WTC11 (cell line): ENCODE measurements around the gene SCAANT1. TPM values are rescaled to one million over a fixed set of nuclear protein-coding genes. Genes with fewer than 3 reads are reported as not detected.

Experiments
- ATAC-seq: fragments of 200-7000 bp; cut with Tn5 transposase; 2 replicates; pipeline ENCODE4 v1.10.0; 2021; ENCODE audit warnings: mild to moderate bottlenecking, moderate library complexity
- CTCF ChIA-PET: fragments of 300-600 bp; sonication (Branson Sonifier 250); formaldehyde crosslinking; loops from one replicate; lab custom pipeline; 2021; ENCODE audit warnings: antibody characterized with exemption; lab: Charles Lee
- POLR2A ChIA-PET: fragments of 350-600 bp; sonication (Branson Sonifier 250); formaldehyde crosslinking; loops from one replicate; lab custom pipeline; 2021; ENCODE audit warnings: antibody characterized with exemption; lab: Charles Lee
- DNase-seq: peaks from one replicate; pipeline ENCODE4 v3.0.0; 2021; ENCODE audit warnings: low spot score
- H3K27ac Mint-ChIP-seq: 2 replicates; pipeline ENCODE4 v1.8.0; 2021; ENCODE audit warnings: mixed read lengths
- H3K27me3 Mint-ChIP-seq: 2 replicates; pipeline ENCODE4 v1.8.0; 2021; ENCODE audit warnings: low read depth, mild to moderate bottlenecking, moderate library complexity, mixed read lengths
- H3K36me3 Mint-ChIP-seq: 2 replicates; pipeline ENCODE4 v1.8.0; 2021; ENCODE audit warnings: mixed read lengths
- H3K4me1 Mint-ChIP-seq: 2 replicates; pipeline ENCODE4 v1.8.0; 2022; ENCODE audit warnings: mixed read lengths
- H3K4me3 Mint-ChIP-seq: 2 replicates; pipeline ENCODE4 v1.8.0; 2021; ENCODE audit warnings: mild to moderate bottlenecking, moderate library complexity, mixed read lengths
- H3K9me3 Mint-ChIP-seq: 2 replicates; pipeline ENCODE4 v1.8.0; 2021; ENCODE audit warnings: mixed read lengths
- CREM ChIP-seq: sonication (generic); formaldehyde crosslinking; IDR thresholded peaks from 2 replicates; pipeline ENCODE4 v1.8.1; 2022; ENCODE audit warnings: mild to moderate bottlenecking, missing genetic modification reagents, moderate library complexity
- ELF4 ChIP-seq: sonication (generic); formaldehyde crosslinking; IDR thresholded peaks from 2 replicates; pipeline ENCODE4 v1.8.1; 2022; ENCODE audit warnings: low read depth, mild to moderate bottlenecking, moderate library complexity, missing genetic modification reagents
- EMX1 ChIP-seq: fragments of 250-450 bp; sonication (Bioruptor Pico); IDR thresholded peaks from 2 replicates; pipeline ENCODE4 v1.8.0; 2021; ENCODE audit warnings: mild to moderate bottlenecking
- FOXJ3 ChIP-seq: sonication (generic); formaldehyde crosslinking; IDR thresholded peaks from 2 replicates; pipeline ENCODE4 v1.9.0; 2021; ENCODE audit warnings: missing genetic modification reagents, mild to moderate bottlenecking, borderline replicate concordance
- FOXP1 ChIP-seq: sonication (generic); formaldehyde crosslinking; IDR thresholded peaks from 2 replicates; pipeline ENCODE4 v1.8.0; 2022; ENCODE audit warnings: missing genetic modification reagents, mild to moderate bottlenecking, moderate library complexity, borderline replicate concordance
- GABPB1 ChIP-seq: sonication (generic); formaldehyde crosslinking; IDR thresholded peaks from 2 replicates; pipeline ENCODE4 v1.8.1; 2023; ENCODE audit warnings: mild to moderate bottlenecking, missing genetic modification reagents
- GTF2I ChIP-seq: fragments of 250-450 bp; sonication (Bioruptor Pico); conservative IDR thresholded peaks from 2 replicates; pipeline ENCODE4 v1.4.0; 2021; ENCODE audit warnings: mild to moderate bottlenecking
- IRF2 ChIP-seq: sonication (generic); formaldehyde crosslinking; IDR thresholded peaks from 2 replicates; pipeline ENCODE4 v1.8.0; 2022; ENCODE audit warnings: low read depth, missing genetic modification reagents, borderline replicate concordance
- KAT7 ChIP-seq: sonication (generic); formaldehyde crosslinking; IDR thresholded peaks from 2 replicates; pipeline ENCODE4 v1.8.1; 2023; ENCODE audit warnings: missing genetic modification reagents, mild to moderate bottlenecking, borderline replicate concordance
- RELA ChIP-seq: sonication (generic); formaldehyde crosslinking; IDR thresholded peaks from 2 replicates; pipeline ENCODE4 v1.8.1; 2022; ENCODE audit warnings: missing genetic modification reagents, mild to moderate bottlenecking, borderline replicate concordance
- TEAD4 ChIP-seq: sonication (generic); formaldehyde crosslinking; IDR thresholded peaks from 2 replicates; pipeline ENCODE4 v1.8.0; 2022; ENCODE audit warnings: mild to moderate bottlenecking, missing genetic modification reagents
- ZBTB21 ChIP-seq: sonication (generic); formaldehyde crosslinking; IDR thresholded peaks from 2 replicates; pipeline ENCODE4 v1.8.1; 2023; ENCODE audit warnings: mild to moderate bottlenecking, missing genetic modification reagents, borderline replicate concordance
- ZNF219 ChIP-seq: sonication (generic); formaldehyde crosslinking; IDR thresholded peaks from 2 replicates; pipeline ENCODE4 v1.8.0; 2023; ENCODE audit warnings: missing genetic modification reagents, mild to moderate bottlenecking, borderline replicate concordance
- ZNF416 ChIP-seq: fragments of 250-450 bp; sonication (Bioruptor Pico); IDR thresholded peaks from 2 replicates; pipeline ENCODE4 v1.9.0; 2021; ENCODE audit warnings: mild to moderate bottlenecking, inconsistent platforms
- total RNA-seq: library from RNA; stranded (reverse); gene quantifications from 3 replicates; pipeline ENCODE4 v1.2.3, GENCODE V29; 2021
- TF ChIP-seq, protein P1 (sequence below): sonication (generic); formaldehyde crosslinking; IDR thresholded peaks from 2 replicates; pipeline ENCODE4 v1.8.1; 2022; ENCODE audit warnings: low read depth, mild to moderate bottlenecking, moderate library complexity, missing genetic modification reagents, borderline replicate concordance
- TF ChIP-seq, protein P2 (sequence below): sonication (generic); formaldehyde crosslinking; IDR thresholded peaks from 2 replicates; pipeline ENCODE4 v1.8.1; 2023; ENCODE audit warnings: mild to moderate bottlenecking, missing genetic modification reagents
- TF ChIP-seq, protein P3 (sequence below): fragments of 250-450 bp; sonication (Bioruptor Pico); IDR thresholded peaks from 2 replicates; pipeline ENCODE4 v1.9.0; 2021; ENCODE audit warnings: mild to moderate bottlenecking, borderline replicate concordance
- TF ChIP-seq, protein P4 (sequence below): sonication (generic); formaldehyde crosslinking; IDR thresholded peaks from 2 replicates; pipeline ENCODE4 v1.8.0; 2022; ENCODE audit warnings: mild to moderate bottlenecking, missing genetic modification reagents
- TF ChIP-seq, protein P5 (sequence below): fragments of 250-450 bp; sonication (Bioruptor Pico); IDR thresholded peaks from 2 replicates; pipeline ENCODE4 v1.9.0; 2021; ENCODE audit warnings: mild to moderate bottlenecking
- TF ChIP-seq, protein P6 (sequence below): sonication (generic); formaldehyde crosslinking; IDR thresholded peaks from 2 replicates; pipeline ENCODE4 v1.8.1; 2022; ENCODE audit warnings: mild to moderate bottlenecking, missing genetic modification reagents, moderate library complexity, borderline replicate concordance

The SCAANT1 gene
- total RNA-seq, 1 experiment from 2014 or later, result 1.3 TPM

DNA sequence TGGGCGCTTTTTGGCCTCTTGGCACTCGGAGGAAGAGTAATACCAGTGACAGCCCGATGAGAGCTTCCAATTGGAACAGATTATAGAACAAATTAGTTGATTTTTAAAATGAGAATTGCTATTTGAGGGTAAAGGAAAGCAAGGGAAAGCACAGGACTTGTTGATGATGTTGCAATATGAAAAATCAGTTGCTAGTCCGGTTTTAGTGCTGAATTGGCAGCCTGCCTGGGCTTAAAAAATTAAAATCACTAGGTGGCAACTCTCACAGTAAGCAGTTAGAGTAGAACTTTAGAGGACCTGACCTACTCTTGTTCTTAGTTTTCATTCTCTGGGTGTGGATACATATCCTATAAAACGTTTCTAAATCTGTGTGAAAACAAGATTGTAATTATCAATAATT is 2.1 kb upstream of the SCAANT1 start:
- Mint-ChIP-seq H3K4me3 (peak overlapping the region; percentile 4; the same call in 1 of the 2 replicates), H3K36me3 (peaks cover 17% of the 10 kb centered on the region), H3K27ac (no peak overlapping the region), H3K27me3 (peaks cover 3% of the 10 kb centered on the region; the same call in 1 of the 2 replicates), H3K9me3 (no peaks in the 10 kb centered on the region), H3K4me1 (peaks cover 29% of the 10 kb centered on the region)
- ChIA-PET CTCF (no interaction called here), POLR2A (no interaction called here)
- DNase-seq, result no peak
- no peak for ATAC-seq
- TF ChIP-seq, protein P1, sequence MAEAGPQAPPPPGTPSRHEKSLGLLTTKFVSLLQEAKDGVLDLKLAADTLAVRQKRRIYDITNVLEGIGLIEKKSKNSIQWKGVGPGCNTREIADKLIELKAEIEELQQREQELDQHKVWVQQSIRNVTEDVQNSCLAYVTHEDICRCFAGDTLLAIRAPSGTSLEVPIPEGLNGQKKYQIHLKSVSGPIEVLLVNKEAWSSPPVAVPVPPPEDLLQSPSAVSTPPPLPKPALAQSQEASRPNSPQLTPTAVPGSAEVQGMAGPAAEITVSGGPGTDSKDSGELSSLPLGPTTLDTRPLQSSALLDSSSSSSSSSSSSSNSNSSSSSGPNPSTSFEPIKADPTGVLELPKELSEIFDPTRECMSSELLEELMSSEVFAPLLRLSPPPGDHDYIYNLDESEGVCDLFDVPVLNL (CRISPR knock-in tag), result no peak
- no peak for TF ChIP-seq CREM
- TF ChIP-seq GTF2I, result no peak
- no peak for TF ChIP-seq ZBTB21 (CRISPR knock-in tag)
- TF ChIP-seq EMX1, result no peak
- TF ChIP-seq ZNF219 (CRISPR knock-in tag), result no peak
- TF ChIP-seq, protein P2, sequence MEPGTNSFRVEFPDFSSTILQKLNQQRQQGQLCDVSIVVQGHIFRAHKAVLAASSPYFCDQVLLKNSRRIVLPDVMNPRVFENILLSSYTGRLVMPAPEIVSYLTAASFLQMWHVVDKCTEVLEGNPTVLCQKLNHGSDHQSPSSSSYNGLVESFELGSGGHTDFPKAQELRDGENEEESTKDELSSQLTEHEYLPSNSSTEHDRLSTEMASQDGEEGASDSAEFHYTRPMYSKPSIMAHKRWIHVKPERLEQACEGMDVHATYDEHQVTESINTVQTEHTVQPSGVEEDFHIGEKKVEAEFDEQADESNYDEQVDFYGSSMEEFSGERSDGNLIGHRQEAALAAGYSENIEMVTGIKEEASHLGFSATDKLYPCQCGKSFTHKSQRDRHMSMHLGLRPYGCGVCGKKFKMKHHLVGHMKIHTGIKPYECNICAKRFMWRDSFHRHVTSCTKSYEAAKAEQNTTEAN, result no peak
- no peak for TF ChIP-seq RELA (CRISPR knock-in tag)
- TF ChIP-seq, protein P3, sequence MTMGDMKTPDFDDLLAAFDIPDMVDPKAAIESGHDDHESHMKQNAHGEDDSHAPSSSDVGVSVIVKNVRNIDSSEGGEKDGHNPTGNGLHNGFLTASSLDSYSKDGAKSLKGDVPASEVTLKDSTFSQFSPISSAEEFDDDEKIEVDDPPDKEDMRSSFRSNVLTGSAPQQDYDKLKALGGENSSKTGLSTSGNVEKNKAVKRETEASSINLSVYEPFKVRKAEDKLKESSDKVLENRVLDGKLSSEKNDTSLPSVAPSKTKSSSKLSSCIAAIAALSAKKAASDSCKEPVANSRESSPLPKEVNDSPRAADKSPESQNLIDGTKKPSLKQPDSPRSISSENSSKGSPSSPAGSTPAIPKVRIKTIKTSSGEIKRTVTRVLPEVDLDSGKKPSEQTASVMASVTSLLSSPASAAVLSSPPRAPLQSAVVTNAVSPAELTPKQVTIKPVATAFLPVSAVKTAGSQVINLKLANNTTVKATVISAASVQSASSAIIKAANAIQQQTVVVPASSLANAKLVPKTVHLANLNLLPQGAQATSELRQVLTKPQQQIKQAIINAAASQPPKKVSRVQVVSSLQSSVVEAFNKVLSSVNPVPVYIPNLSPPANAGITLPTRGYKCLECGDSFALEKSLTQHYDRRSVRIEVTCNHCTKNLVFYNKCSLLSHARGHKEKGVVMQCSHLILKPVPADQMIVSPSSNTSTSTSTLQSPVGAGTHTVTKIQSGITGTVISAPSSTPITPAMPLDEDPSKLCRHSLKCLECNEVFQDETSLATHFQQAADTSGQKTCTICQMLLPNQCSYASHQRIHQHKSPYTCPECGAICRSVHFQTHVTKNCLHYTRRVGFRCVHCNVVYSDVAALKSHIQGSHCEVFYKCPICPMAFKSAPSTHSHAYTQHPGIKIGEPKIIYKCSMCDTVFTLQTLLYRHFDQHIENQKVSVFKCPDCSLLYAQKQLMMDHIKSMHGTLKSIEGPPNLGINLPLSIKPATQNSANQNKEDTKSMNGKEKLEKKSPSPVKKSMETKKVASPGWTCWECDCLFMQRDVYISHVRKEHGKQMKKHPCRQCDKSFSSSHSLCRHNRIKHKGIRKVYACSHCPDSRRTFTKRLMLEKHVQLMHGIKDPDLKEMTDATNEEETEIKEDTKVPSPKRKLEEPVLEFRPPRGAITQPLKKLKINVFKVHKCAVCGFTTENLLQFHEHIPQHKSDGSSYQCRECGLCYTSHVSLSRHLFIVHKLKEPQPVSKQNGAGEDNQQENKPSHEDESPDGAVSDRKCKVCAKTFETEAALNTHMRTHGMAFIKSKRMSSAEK (CRISPR knock-in tag), result no peak
- TF ChIP-seq, protein P4, sequence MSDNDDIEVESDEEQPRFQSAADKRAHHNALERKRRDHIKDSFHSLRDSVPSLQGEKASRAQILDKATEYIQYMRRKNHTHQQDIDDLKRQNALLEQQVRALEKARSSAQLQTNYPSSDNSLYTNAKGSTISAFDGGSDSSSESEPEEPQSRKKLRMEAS (CRISPR knock-in tag), result no peak

DNA sequence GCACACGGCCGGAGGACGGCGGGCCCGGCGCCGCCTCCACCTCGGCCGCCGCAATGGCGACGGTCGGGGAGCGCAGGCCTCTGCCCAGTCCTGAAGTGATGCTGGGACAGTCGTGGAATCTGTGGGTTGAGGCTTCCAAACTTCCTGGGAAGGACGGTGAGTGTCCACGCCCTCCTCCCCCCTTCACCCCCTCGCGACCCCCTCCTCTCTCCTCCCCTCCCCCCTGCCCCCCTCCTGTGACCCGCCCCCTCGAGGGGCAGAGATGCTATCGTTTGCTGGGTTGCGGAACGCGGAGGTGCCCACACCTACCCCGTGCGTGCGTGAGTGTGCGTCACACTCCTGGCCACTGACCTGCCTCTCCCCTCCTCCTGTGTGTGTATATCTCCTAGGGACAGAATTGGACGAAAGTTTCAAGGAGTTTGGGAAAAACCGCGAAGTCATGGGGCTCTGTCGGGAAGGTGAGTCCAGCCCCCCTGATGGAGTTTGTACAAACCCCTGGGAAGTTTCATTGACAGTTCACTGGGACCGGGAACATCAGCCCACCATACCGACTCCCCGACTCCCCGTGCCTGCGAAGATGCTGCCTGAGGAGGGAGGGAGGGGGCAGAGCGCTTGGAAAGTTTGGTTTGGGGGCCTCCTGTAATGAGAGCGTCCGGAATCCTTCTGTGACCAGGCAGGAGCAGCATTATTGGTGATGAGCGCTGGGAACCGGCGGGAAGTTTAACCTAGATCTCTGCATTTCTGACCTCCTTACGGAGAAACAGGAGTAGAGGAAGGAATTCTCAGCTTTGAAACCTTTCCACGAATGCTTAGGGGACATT is 795 bp upstream of the SCAANT1 start:
- CTCF ChIA-PET, result no interaction called here

More for the DNA sequence above, 795 bp upstream of the SCAANT1 start:
- H3K27ac Mint-ChIP-seq, result peak overlapping the region; percentile 87
- peaks cover 14% of the 10 kb centered on the region for H3K36me3 Mint-ChIP-seq
- peaks cover 33% of the 10 kb centered on the region for H3K4me1 Mint-ChIP-seq
- peak overlapping the region; percentile 88 for H3K4me3 Mint-ChIP-seq
- POLR2A ChIA-PET, result interaction anchor here (1.1 kb wide), 1 partner anchor 18 kb away, joined by 4 read pairs; no protein-coding TSS in a partner anchor
- no peaks in the 10 kb centered on the region for H3K9me3 Mint-ChIP-seq
- H3K27me3 Mint-ChIP-seq, result peaks cover 3% of the 10 kb centered on the region; the same call in 1 of the 2 replicates
- ATAC-seq (peak; percentile 22), DNase-seq (peak; percentile 39)
- TF ChIP-seq, protein P1 (CRISPR knock-in tag), result no peak
- no peak for TF ChIP-seq FOXP1 (CRISPR knock-in tag)
- no peak for TF ChIP-seq EMX1
- TF ChIP-seq KAT7 (CRISPR knock-in tag), result no peak
- no peak for TF ChIP-seq FOXJ3 (CRISPR knock-in tag)
- no peak for TF ChIP-seq ELF4 (CRISPR knock-in tag)
- TF ChIP-seq, protein P5, sequence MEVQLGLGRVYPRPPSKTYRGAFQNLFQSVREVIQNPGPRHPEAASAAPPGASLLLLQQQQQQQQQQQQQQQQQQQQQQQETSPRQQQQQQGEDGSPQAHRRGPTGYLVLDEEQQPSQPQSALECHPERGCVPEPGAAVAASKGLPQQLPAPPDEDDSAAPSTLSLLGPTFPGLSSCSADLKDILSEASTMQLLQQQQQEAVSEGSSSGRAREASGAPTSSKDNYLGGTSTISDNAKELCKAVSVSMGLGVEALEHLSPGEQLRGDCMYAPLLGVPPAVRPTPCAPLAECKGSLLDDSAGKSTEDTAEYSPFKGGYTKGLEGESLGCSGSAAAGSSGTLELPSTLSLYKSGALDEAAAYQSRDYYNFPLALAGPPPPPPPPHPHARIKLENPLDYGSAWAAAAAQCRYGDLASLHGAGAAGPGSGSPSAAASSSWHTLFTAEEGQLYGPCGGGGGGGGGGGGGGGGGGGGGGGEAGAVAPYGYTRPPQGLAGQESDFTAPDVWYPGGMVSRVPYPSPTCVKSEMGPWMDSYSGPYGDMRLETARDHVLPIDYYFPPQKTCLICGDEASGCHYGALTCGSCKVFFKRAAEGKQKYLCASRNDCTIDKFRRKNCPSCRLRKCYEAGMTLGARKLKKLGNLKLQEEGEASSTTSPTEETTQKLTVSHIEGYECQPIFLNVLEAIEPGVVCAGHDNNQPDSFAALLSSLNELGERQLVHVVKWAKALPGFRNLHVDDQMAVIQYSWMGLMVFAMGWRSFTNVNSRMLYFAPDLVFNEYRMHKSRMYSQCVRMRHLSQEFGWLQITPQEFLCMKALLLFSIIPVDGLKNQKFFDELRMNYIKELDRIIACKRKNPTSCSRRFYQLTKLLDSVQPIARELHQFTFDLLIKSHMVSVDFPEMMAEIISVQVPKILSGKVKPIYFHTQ (CRISPR knock-in tag), result no peak
- TF ChIP-seq IRF2 (CRISPR knock-in tag), result no peak
- no peak for TF ChIP-seq GABPB1
- TF ChIP-seq, protein P6, sequence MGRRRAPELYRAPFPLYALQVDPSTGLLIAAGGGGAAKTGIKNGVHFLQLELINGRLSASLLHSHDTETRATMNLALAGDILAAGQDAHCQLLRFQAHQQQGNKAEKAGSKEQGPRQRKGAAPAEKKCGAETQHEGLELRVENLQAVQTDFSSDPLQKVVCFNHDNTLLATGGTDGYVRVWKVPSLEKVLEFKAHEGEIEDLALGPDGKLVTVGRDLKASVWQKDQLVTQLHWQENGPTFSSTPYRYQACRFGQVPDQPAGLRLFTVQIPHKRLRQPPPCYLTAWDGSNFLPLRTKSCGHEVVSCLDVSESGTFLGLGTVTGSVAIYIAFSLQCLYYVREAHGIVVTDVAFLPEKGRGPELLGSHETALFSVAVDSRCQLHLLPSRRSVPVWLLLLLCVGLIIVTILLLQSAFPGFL, result no peak
- no peak for TF ChIP-seq ZNF219 (CRISPR knock-in tag)
- no peak for TF ChIP-seq TEAD4
- no peak for TF ChIP-seq ZNF416 (CRISPR knock-in tag)
- TF ChIP-seq, all 79 proteins: peak for 0
